Endometrial microvascular endothelial cells (primary cell): ENCODE data around the gene NTPCR. TPM values are rescaled to one million over a fixed set of nuclear protein-coding genes. Genes with fewer than 3 reads are reported as not detected.
"Not testable (repeated sequence)": the region's sequence is repeated elsewhere in the genome, so short reads cannot be mapped to it uniquely, and the experiment has no call there.

ENCODE experiments used
- in situ Hi-C: cut with HindIII; loops from 2 replicates; pipeline ENCODE4 v1.10.0; 2017; ENCODE audit warnings: low sequenced_read_pairs, low pct_unique_long_range_greater_than_20kb; ENCODE audit errors: inconsistent ontology term
- total RNA-seq: library from RNA; depleted of rRNA; stranded (reverse); fragments of >200 nt; gene quantifications from one replicate; pipeline ENCODE4 v1.2.3, GENCODE V29; 2015; ENCODE audit errors: inconsistent ontology term

NTPCR gene
- total RNA-seq, 1 donor from 2014 or later, result 26.3 TPM

DNA sequence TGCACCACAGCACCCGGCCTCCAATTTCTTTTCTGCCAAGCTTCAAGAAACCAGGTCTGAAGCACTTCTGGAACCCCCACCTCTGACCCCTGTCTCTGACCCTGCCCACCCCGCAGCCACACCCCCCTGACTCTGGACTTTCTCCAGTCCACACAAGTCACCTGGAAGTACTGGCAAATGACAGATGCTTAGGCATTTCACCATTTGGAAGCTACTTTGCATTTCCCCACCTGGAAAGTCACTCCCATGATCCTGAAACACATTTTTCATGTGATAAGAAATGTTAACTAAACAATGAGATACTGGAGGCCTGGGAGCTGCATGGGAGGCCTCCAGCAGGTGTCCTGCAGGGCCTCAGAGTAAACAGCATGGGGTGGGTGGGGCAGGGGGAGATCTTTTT is 45.7 kb downstream of the NTPCR start:
- in situ Hi-C loops, result no loop called here

DNA sequence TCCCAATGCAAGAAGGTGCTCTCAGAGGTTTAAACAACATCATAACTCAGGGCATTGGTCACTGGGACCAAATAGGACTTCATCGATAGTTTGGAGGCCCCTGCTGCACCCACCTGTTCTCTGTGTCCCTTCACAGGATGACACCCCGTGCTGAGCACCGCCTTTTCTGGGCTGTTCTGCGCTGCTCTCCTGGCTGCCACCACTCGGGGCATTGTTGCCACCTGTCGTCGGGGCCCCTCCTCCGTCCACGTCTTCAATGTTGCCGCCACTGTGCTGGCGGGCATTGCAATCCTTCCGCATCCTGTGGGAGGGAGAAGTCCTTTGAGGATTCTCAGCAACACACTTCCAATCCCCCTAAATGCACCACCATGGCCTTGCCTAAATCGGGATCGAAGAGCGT is 47.7 kb downstream of the NTPCR start:
- in situ Hi-C loops, result no loop called here

- in situ Hi-C loops, result no loop called here
These were observed 48.2 kb downstream of the NTPCR start for GRCh38 chr1:232998646-232999045.

DNA sequence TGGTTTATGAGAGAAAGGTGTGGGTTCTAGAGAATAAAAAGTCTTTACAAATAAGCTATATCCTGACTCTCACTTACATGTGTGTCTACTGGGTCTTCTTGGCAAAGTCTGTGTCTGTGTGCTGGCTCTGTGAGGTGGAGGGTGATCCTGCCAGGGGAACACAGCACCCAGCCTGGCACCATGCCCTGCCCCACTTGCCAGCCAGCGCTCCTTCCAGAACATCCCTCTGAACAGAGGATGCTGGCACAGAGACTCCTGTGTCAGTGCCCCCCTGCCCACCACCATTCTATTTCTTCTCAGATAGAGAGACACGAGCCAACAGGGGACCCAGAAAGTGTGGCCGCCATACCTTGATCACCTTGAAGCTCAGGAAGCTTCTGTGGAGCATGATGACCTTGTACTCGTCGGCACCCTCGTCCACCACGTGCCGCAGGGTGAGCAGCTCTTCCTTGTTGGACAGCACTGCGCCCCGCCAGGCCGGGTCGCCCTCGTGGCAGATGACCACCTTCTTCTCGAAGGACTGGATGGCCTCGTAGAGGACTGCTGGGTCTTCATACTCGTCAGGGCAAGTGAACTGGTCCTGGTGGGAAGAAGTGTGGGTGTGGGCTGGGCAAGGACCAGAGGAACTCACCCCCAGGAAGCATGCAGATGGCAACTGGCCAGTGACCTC is 49.7 kb downstream of the NTPCR start:
- in situ Hi-C loops, result no loop called here

GRCh38 chr1:233003638-233004037 is 53.2 kb downstream of the NTPCR start:
- in situ Hi-C loops, result not testable (repeated sequence)

- in situ Hi-C loops, result no loop called here
These were observed 54.0 kb downstream of the NTPCR start for GRCh38 chr1:233004451-233004850.

DNA sequence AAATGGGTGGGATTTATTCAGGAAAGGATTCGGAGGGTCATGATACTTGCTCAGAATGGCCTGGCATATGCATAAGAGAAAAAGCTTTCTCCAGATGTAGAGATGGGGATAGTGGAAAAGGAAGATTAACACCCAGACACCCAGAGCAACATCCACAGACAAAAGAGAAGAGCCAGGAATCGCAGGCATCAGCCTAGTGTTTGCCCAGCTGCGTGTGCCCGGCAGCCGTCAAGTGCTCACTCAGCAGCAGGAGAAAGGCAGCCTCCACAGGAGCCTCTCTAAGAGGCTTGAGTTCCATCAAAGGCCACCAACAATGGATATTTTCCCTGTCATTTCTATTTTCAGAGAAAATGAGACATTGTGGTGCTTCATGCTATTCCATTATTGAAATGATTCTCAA is 54.7 kb downstream of the NTPCR start:
- in situ Hi-C loops, result no loop called here

DNA sequence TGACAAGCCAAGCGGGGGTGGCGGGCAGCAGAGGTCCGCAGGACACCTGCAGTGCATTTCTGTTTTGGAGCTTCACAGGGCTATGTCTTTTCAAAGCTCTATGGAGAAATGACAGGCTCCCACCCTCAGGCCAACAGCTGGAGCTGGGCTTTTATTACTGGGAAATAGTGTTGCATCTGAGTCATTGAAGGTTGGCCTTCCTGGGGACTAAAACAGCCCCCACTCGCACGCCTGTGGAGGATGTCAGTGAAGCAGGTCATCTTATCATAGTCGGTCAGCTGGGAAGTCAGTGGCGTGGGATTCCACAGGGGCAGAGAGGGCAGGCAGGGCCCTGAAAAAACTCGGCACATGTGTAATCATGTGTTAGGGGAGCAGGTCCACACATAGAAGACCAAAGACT is 55.3 kb downstream of the NTPCR start:
- in situ Hi-C loops, result no loop called here

DNA sequence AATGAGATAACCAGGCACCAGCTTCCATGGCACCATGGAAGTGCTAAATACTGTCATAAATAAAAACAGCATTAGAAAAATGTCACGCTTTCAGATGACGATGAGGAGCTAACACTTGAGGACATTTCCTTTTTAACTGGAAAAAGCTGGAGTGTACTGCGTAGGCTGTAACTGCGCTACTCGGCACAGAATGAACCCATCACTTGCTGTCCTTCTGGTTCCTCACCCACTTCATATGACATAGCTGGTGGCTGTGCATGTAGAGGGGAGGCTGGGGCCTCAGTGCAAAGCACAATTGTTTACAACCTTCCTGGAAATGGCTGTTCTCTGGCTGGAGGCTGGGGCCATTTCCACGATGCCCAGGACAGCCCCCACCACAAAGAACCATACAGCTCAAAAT is 55.7 kb downstream of the NTPCR start:
- in situ Hi-C loops, result no loop called here

GRCh38 chr1:233006541-233006973 is 56.1 kb downstream of the NTPCR start:
- in situ Hi-C loops, result no loop called here

DNA sequence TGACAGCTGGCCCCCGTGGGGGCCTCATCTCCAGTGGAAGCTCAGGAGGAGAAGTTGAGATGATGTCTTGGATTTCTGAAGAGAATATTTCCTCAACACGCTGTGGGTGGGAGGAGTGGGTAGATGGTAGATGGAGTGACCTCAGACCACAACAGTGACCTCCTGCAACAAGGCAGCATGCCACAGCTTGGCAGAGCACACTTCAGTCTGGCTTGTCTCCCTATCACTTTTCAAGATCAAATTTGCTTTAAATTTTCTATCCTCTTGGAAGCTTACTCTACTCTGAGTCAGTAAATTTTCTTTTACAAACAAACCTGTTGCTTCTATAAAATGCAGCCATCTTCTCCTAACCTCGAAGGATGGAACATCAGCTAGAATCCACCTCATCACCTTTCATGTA is 59.7 kb downstream of the NTPCR start:
- in situ Hi-C loops, result no loop called here

DNA sequence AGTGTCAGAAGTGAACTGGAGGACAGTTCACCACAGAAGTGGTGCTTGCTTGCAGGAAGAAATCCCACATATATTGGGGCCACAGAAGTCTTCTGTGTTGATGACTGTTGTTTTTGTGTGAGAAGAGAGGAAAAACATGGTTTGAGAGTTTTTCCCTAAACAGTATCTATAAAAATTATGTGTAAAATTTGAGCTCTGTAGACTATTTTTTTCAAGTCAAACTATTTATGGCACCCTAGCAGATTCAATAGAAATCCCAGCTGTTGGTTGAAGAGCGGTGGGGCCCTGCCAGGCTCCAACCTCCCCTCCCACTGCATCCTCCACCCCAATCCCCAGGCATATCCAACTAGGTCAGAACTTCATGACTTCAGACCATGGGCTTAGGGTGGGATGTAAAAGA is 61.6 kb downstream of the NTPCR start:
- in situ Hi-C loops, result no loop called here

- in situ Hi-C loops, result no loop called here
These were observed 65.6 kb downstream of the NTPCR start for GRCh38 chr1:233015965-233016364.

DNA sequence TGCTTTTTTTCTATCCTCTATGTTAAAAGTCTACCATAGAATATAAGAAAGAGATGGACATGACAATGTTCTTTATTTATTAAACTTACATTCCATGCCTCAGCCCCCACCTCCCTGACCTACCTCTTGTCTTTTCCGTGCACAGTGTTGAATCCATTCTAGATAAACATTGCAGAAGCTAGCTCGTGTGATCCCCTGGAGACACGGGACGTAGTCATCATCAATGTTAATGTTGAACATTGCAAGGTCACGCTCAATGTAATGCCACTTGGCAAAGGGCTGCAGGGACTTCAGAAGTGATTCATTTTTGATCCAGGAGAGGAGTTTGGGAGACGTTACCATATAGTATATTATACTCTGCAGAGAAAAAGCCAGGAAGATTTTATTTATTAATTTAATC is 66.4 kb downstream of the NTPCR start:
- in situ Hi-C loops, result no loop called here

- in situ Hi-C loops, result no loop called here
These were observed 68.7 kb downstream of the NTPCR start for GRCh38 chr1:233019083-233019482.

DNA sequence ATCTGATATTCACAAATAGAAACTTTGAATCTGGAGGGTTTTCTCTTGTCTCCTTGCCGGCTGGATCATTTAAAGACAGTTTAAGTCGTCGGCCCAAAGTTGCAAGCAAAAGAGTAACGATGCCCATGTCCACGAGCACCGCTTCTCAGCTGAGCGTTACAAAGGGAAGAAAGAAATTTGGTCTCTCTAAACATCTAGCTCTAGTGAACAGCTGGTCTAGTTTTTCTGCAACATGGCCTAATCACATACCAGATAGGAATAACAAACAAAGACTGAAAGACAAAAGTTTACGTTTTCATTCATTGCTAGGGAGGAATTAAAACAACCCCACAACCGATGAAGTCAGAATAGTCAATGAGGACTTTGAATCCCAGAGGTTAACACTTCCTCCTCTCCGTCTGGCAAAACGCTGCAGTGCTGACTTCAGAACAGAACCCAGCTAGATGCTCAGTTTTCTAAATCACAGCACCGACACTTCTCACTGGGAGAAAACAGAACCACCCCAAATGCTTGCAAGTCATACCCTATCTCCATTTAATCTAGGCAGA is 69.4 kb downstream of the NTPCR start:
- in situ Hi-C loops, result no loop called here

GRCh38 chr1:233020426-233020825 is 70.0 kb downstream of the NTPCR start:
- in situ Hi-C loops, result no loop called here

DNA sequence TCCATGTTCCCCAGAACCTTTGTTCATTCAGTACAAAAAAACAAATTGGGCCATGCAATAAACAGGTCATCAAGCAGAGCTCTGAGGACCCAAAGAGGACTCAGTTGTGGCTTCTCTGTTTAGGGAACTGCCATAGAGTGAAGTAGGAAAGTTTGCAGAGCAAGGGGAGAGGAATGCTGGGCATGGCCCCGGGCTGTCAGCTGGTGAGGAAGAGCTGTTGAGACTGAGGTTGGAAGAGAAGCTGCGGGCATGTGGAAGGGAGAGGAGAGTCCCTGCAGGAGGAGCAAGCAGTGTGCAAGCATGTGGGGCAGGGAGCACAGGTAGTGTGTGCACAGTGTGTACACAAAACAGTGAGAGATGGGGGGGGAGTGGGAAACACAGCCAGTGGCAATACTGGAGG is 71.8 kb downstream of the NTPCR start:
- in situ Hi-C loops, result no loop called here

DNA sequence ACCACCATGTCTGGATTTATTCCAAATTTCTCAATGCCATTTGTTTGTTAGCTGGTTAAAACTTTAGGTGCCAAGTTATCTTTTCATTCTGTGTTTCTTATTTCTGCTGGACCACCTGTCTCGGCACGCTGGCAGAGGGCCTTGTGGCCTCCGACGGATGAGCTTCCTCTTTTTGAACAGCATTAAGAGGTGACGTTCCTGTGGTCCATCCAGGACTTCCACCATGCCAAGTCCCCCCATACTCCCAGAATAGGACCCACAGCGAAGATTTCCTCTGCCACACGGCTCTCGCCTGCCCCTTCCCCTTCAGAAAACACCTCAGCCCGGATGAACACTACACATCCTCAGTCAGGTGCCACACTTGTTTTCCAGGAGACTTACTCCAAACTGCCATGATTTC is 73.8 kb downstream of the NTPCR start:
- in situ Hi-C loops, result no loop called here

DNA sequence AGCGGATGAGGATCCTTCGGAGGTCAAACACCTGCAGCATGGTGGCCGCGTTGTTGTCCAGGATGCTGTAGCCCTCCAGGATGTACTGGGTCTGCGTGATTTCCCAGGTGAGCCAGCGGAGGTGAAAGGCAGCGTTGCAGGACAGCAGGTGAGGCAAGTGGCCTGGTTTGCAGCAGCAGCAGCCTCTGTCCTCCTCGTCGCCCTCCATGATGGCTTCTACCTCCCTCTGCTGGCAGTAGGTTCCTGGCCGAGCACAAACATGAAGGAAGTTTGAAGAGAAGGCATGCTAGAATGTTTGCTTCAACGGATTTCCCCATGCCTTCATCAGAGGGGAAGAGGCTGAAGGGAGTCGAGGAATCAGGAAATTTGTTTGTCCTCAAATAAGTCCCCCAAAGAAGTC is 74.7 kb downstream of the NTPCR start:
- in situ Hi-C loops, result no loop called here

DNA sequence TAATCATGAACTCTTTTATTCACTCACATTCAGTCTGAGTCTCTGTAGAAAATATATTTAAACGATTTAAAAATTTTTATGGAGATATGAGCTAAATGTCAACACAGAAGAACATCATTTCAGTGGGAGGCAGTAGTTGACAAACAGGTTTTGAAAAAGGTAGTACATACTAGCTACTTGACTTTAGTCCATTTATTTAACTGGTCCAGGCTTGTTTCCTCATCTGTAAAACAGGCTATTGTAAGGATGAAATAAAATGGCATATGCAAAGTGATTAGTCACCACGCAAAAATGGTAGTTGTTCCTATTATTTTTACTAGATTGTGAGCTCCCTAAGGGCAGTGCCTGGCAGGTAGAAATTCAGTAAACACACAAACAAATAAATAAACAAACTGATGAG is 75.2 kb downstream of the NTPCR start:
- in situ Hi-C loops, result no loop called here
